ENCODE measurements around the gene THSD7B.

THSD7B gene

GRCh38 chr2:137367361-137367760, 602.0 kb downstream of the THSD7B start:
- Histone ChIP-seq H3K4me2 (ENCODE audit: low read length) (no peak overlapping the region), H3K36me3 (ENCODE audit: control insufficient read depth, insufficient read depth, low read length) (no peaks in the 10 kb centered on the region), H3K4me1 (no peaks in the 10 kb centered on the region), H3K4me3 (ENCODE audit: low read depth, low read length) (no peak overlapping the region), H3K27ac (no peak overlapping the region), H3K27me3 (ENCODE audit: control insufficient read depth, insufficient read depth, low read length) (no peaks in the 10 kb centered on the region), H2AFZ (no peak overlapping the region), H3K9ac (no peak overlapping the region), H3K79me2 (no peaks in the 10 kb centered on the region), H3K9me3 (ENCODE audit: control insufficient read depth, low read length) (no peaks in the 10 kb centered on the region)
- TF ChIP-seq CTCF (IDR thresholded peaks at IDR 0.05), result no peak

GRCh38 chr2:137369106-137369505, 603.8 kb downstream of the THSD7B start:
- H3K27ac ChIP-seq, result no peak overlapping the region
- TF ChIP-seq CTCF (IDR thresholded peaks at IDR 0.05), result no peak
- H3K9ac ChIP-seq, result no peak overlapping the region
- no peak overlapping the region for H3K4me2 ChIP-seq (ENCODE audit: low read length)
- no peak overlapping the region for H3K4me3 ChIP-seq (ENCODE audit: low read depth, low read length)
- H3K9me3 ChIP-seq (ENCODE audit: control insufficient read depth, low read length), result no peaks in the 10 kb centered on the region
- H3K4me1 ChIP-seq, result no peaks in the 10 kb centered on the region
- H2AFZ ChIP-seq, result no peak overlapping the region
- no peaks in the 10 kb centered on the region for H3K27me3 ChIP-seq (ENCODE audit: control insufficient read depth, insufficient read depth, low read length)
- H3K79me2 ChIP-seq, result no peaks in the 10 kb centered on the region
- H3K36me3 ChIP-seq (ENCODE audit: control insufficient read depth, insufficient read depth, low read length), result no peaks in the 10 kb centered on the region

GRCh38 chr2:137379186-137379585, 613.8 kb downstream of the THSD7B start:
- H3K4me3 ChIP-seq (ENCODE audit: low read depth, low read length), result no peak overlapping the region
- no peak overlapping the region for H2AFZ ChIP-seq
- H3K79me2 ChIP-seq, result no peaks in the 10 kb centered on the region
- no peaks in the 10 kb centered on the region for H3K36me3 ChIP-seq (ENCODE audit: control insufficient read depth, insufficient read depth, low read length)
- H3K27ac ChIP-seq, result no peak overlapping the region
- TF ChIP-seq CTCF (IDR thresholded peaks at IDR 0.05), result no peak
- no peaks in the 10 kb centered on the region for H3K9me3 ChIP-seq (ENCODE audit: control insufficient read depth, low read length)
- H3K9ac ChIP-seq, result no peak overlapping the region
- H3K4me2 ChIP-seq (ENCODE audit: low read length), result no peak overlapping the region
- no peaks in the 10 kb centered on the region for H3K27me3 ChIP-seq (ENCODE audit: control insufficient read depth, insufficient read depth, low read length)
- H3K4me1 ChIP-seq, result no peaks in the 10 kb centered on the region

- TF ChIP-seq CTCF (IDR thresholded peaks at IDR 0.05), result no peak
- Histone ChIP-seq H2AFZ (no peak overlapping the region), H3K79me2 (no peaks in the 10 kb centered on the region), H3K9me3 (ENCODE audit: control insufficient read depth, low read length) (no peaks in the 10 kb centered on the region), H3K4me2 (ENCODE audit: low read length) (no peak overlapping the region), H3K36me3 (ENCODE audit: control insufficient read depth, insufficient read depth, low read length) (no peaks in the 10 kb centered on the region), H3K27ac (no peak overlapping the region), H3K4me1 (no peaks in the 10 kb centered on the region), H3K4me3 (ENCODE audit: low read depth, low read length) (no peak overlapping the region), H3K9ac (no peak overlapping the region), H3K27me3 (ENCODE audit: control insufficient read depth, insufficient read depth, low read length) (no peaks in the 10 kb centered on the region)
Observed at GRCh38 chr2:137380610-137381009, 615.3 kb downstream of the THSD7B start.

- Histone ChIP-seq H3K4me3 (ENCODE audit: low read depth, low read length) (no peak overlapping the region), H3K36me3 (ENCODE audit: control insufficient read depth, insufficient read depth, low read length) (no peaks in the 10 kb centered on the region), H2AFZ (no peak overlapping the region), H3K4me1 (no peaks in the 10 kb centered on the region), H3K79me2 (no peaks in the 10 kb centered on the region), H3K4me2 (ENCODE audit: low read length) (no peak overlapping the region), H3K9ac (no peak overlapping the region), H3K9me3 (ENCODE audit: control insufficient read depth, low read length) (no peaks in the 10 kb centered on the region), H3K27ac (no peak overlapping the region), H3K27me3 (ENCODE audit: control insufficient read depth, insufficient read depth, low read length) (no peaks in the 10 kb centered on the region)
- TF ChIP-seq CTCF (IDR thresholded peaks at IDR 0.05), result no peak
Observed at GRCh38 chr2:137381731-137382130, 616.4 kb downstream of the THSD7B start.
